PC-9 (cell line): ENCODE results near the gene SCN2B.

Experiments used
- EZH2 ChIP-seq: fragments of 200-600 bp; sonication (generic); IDR thresholded peaks from 2 replicates; pipeline ENCODE4 v1.8.0; 2017; ENCODE audit warnings: antibody characterized with exemption, low read depth
- TF ChIP-seq, protein P1 (sequence below): fragments of 200-600 bp; sonication (generic); conservative IDR thresholded peaks from 2 replicates; pipeline ENCODE4 v1.6.1; 2017; ENCODE audit warnings: mixed run types, antibody characterized with exemption, mild to moderate bottlenecking, moderate library complexity

GRCh38 chr11:118151431-118151830 lies 25.0 kb downstream of the SCN2B start:
- TF ChIP-seq, protein P1, sequence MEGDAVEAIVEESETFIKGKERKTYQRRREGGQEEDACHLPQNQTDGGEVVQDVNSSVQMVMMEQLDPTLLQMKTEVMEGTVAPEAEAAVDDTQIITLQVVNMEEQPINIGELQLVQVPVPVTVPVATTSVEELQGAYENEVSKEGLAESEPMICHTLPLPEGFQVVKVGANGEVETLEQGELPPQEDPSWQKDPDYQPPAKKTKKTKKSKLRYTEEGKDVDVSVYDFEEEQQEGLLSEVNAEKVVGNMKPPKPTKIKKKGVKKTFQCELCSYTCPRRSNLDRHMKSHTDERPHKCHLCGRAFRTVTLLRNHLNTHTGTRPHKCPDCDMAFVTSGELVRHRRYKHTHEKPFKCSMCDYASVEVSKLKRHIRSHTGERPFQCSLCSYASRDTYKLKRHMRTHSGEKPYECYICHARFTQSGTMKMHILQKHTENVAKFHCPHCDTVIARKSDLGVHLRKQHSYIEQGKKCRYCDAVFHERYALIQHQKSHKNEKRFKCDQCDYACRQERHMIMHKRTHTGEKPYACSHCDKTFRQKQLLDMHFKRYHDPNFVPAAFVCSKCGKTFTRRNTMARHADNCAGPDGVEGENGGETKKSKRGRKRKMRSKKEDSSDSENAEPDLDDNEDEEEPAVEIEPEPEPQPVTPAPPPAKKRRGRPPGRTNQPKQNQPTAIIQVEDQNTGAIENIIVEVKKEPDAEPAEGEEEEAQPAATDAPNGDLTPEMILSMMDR: no peak
- no peak for TF ChIP-seq EZH2
